CD4-positive, alpha-beta memory T cell (primary cell): ENCODE results near the gene COA1. TPM values are rescaled to one million over a fixed set of nuclear protein-coding genes. Genes with fewer than 3 reads are reported as not detected.

Source experiments
- CTCF ChIA-PET: fragments of 350-600 bp; sonication (Branson Sonifier 250); formaldehyde crosslinking; loops from one replicate; lab custom pipeline; 2021; ENCODE audit warnings: inconsistent platforms; ENCODE audit not compliant: partially characterized antibody; lab: Charles Lee
- POLR2A ChIA-PET: fragments of 350-600 bp; sonication (Branson Sonifier 250); formaldehyde crosslinking; loops from one replicate; lab custom pipeline; 2021; ENCODE audit not compliant: partially characterized antibody; lab: Charles Lee
- DNase-seq, 5 donors: peaks; one replicate each; pipeline versions ENCODE4 v3.0.0 to v3.0.0-alpha.2; 2020 to 2022; ENCODE audit warnings: mixed read lengths in 1 of 5
- H3K27ac ChIP-seq: one replicate; pipeline ENCODE4 v1.7.0; 2013; ENCODE audit warnings: low read depth, low read length
- H3K27me3 ChIP-seq: 2 replicates; pipeline ENCODE4 v1.7.0; 2013; ENCODE audit warnings: mild to moderate bottlenecking, low read length, moderate library complexity; ENCODE audit not compliant: insufficient read depth
- H3K36me3 ChIP-seq: 2 replicates; pipeline ENCODE4 v1.7.0; 2013; ENCODE audit warnings: mild to moderate bottlenecking, low read length, moderate library complexity; ENCODE audit not compliant: insufficient read depth
- H3K4me1 ChIP-seq: 2 replicates; pipeline ENCODE4 v1.7.0; 2013; ENCODE audit warnings: mild to moderate bottlenecking, low read length, moderate library complexity; ENCODE audit not compliant: insufficient read depth
- H3K4me3 ChIP-seq, 2 donors: one replicate each; pipeline ENCODE4 v1.7.0; 2013; ENCODE audit warnings: low read length in 2 of 2, mild to moderate bottlenecking in 1 of 2
- H3K9me3 ChIP-seq, 2 donors: one replicate each; pipeline ENCODE4 v1.7.0; 2013; ENCODE audit warnings: low read length in 2 of 2, control low read depth in 1 of 2; ENCODE audit not compliant: control insufficient read depth in 1 of 2
- H3K27ac Mint-ChIP-seq, 7 donors: one replicate each; pipeline ENCODE4 v1.8.0; 2020 to 2021; ENCODE audit warnings: mixed read lengths in 7 of 7, mild to moderate bottlenecking in 6 of 7, inconsistent platforms in 3 of 7, moderate library complexity in 3 of 7
- H3K27me3 Mint-ChIP-seq, 2 donors: one replicate each; pipeline ENCODE4 v1.8.0; 2020 to 2021; ENCODE audit warnings: mixed read lengths in 2 of 2
- H3K36me3 Mint-ChIP-seq, 2 donors: one replicate each; pipeline ENCODE4 v1.8.0; 2020 to 2021; ENCODE audit warnings: mixed read lengths in 2 of 2, inconsistent platforms in 1 of 2, mild to moderate bottlenecking in 1 of 2
- H3K4me1 Mint-ChIP-seq, 4 donors: one replicate each; pipeline ENCODE4 v1.8.0; 2020 to 2021; ENCODE audit warnings: mixed read lengths in 4 of 4, mild to moderate bottlenecking in 1 of 4
- H3K4me3 Mint-ChIP-seq, 8 donors: one replicate each; pipeline ENCODE4 v1.8.0; 2020 to 2021; ENCODE audit warnings: mixed read lengths in 8 of 8, mild to moderate bottlenecking in 7 of 8, moderate library complexity in 6 of 8, inconsistent platforms in 3 of 8
- H3K9me3 Mint-ChIP-seq, 8 donors: one replicate each; pipeline ENCODE4 v1.8.0; 2020 to 2021; ENCODE audit warnings: mixed read lengths in 8 of 8, mild to moderate bottlenecking in 5 of 8, inconsistent platforms in 3 of 8, moderate library complexity in 1 of 8
- intact Hi-C: fragments of 100-400 bp; cut with micrococcal nuclease; formaldehyde crosslinking; loops from one replicate; pipeline ENCODE4 v1.15.1; 2023
- polyA plus RNA-seq, 2 donors: library from polyadenylated mRNA; unstranded; fragments of 300-500 nt; fragmentation: Illumina TruSeq; gene quantifications; one replicate each; pipeline ENCODE4 v1.2.3, GENCODE V29; 2021
- total RNA-seq, 2 experiments: library from RNA; stranded (reverse); gene quantifications; one replicate each; pipeline ENCODE4 v1.2.3, GENCODE V29; 2021

Gene COA1
- total and polyA plus RNA-seq, 4 experiments from 2014 or later, result 43.7 to 56.4 (median 52.6) TPM

DNA sequence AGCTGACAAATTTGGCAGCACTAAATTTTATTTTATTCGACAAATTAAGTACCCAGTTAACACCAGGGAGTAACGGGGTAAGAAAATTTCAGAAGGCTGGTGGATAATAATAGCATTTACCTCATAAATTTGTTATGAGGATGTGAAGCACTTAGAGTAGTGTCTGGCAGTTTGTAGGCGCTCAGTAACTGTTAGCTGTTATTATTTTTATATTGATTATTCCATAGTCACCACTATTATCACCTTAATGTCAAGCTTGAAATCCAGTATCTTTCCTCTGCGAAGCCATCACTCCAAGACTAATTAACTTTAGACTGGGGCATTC is 563 bp upstream of the COA1 start:
- H3K27ac Mint-ChIP-seq, result peak overlapping the region; percentile 84 to 95 (median 91)
- POLR2A ChIA-PET, result interaction anchor here (0.6 to 2.5 kb wide), 10 partner anchors 9 to 798 kb away, joined by 3 to 22 read pairs (median 5); partner anchors contain the start of genes BLVRA, MRPL32, PSMA2 and STK17A
- DNase-seq, result no peak
- peaks cover 0 to 12% of the 10 kb centered on the region in 2 donors for H3K36me3 Mint-ChIP-seq
- Histone ChIP-seq H3K36me3 (no peaks in the 10 kb centered on the region), H3K4me1 (peaks cover 34% of the 10 kb centered on the region), H3K27me3 (no peaks in the 10 kb centered on the region), H3K4me3 (peak overlapping the region; percentile 97 to 99), H3K27ac (peak overlapping the region; percentile 67), H3K9me3 (no peaks in the 10 kb centered on the region)
- CTCF ChIA-PET, result interaction anchor here (1.1 to 3.4 kb wide), 11 partner anchors 9 to 148 kb away, joined by 3 to 32 read pairs (median 4); partner anchors contain the start of genes BLVRA and STK17A
- H3K9me3 Mint-ChIP-seq, result no peaks in the 10 kb centered on the region
- intact Hi-C loops, result loop anchor here (1.0 to 5.0 kb wide), 6 partner anchors 28 to 798 kb away; partner anchors contain the start of genes BLVRA, MRPL32, PSMA2 and STK17A
- H3K27me3 Mint-ChIP-seq, result peaks cover 0 to 1% of the 10 kb centered on the region in 2 donors
- H3K4me1 Mint-ChIP-seq, result peaks cover 28 to 45% (median 33%) of the 10 kb centered on the region in 4 donors
- peak overlapping the region; percentile 93 to 95 (median 94) for H3K4me3 Mint-ChIP-seq

- Mint-ChIP-seq H3K4me1 (peaks cover 34 to 48% (median 41%) of the 10 kb centered on the region in 4 donors), H3K27me3 (no peaks in the 10 kb centered on the region), H3K27ac (peak overlapping the region in 2 of 7 donors; percentile 17 to 18), H3K4me3 (peak overlapping the region; percentile 45 to 79 (median 72)), H3K36me3 (peaks cover 0 to 12% of the 10 kb centered on the region in 2 donors), H3K9me3 (no peaks in the 10 kb centered on the region)
- Histone ChIP-seq H3K4me3 (no peak overlapping the region), H3K36me3 (no peaks in the 10 kb centered on the region), H3K4me1 (peaks cover 34% of the 10 kb centered on the region), H3K9me3 (no peaks in the 10 kb centered on the region), H3K27ac (no peak overlapping the region), H3K27me3 (no peaks in the 10 kb centered on the region)
- ChIA-PET POLR2A (no interaction called here), CTCF (interaction anchor here (1.0 to 3.4 kb wide), 3 partner anchors 13 to 145 kb away, joined by 3 to 32 read pairs (median 11); partner anchors contain the start of gene STK17A)
- intact Hi-C loops, result loop anchor here (5.0 kb wide), 2 partner anchors 50 to 795 kb away; partner anchors contain the start of genes MRPL32 and PSMA2
- no peak for DNase-seq
Observed at GRCh38 chr7:43727494-43727893, 1.8 kb downstream of the COA1 start.

DNA sequence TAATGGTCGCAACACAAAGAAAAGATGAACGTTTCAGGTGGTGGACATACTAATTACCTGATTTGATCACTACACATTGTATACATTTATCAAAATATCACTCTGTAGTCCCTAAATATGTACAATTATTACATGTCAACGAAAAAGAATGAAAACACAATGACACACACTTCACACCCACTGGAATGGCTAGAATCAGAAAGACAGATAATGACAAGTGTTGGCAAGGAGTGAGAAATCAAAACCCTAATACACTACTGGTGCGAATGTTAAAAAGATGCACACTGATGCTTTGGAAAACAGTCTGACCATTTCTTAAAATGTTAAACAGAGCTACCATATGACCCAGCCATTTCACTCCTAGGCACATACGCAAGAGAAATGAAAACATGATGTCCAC is 2.3 kb downstream of the COA1 start:
- peak overlapping the region in 7 of 8 donors; percentile 45 to 79 (median 73) for H3K4me3 Mint-ChIP-seq
- peaks cover 34 to 48% (median 41%) of the 10 kb centered on the region in 4 donors for H3K4me1 Mint-ChIP-seq
- POLR2A ChIA-PET, result no interaction called here
- no peaks in the 10 kb centered on the region for H3K27me3 Mint-ChIP-seq
- no peak for DNase-seq
- CTCF ChIA-PET, result interaction anchor here (1.0 kb wide), 1 partner anchor 12 kb away, joined by 3 read pairs; no protein-coding TSS in a partner anchor
- H3K9me3 ChIP-seq, result no peaks in the 10 kb centered on the region
- no peaks in the 10 kb centered on the region for H3K27me3 ChIP-seq
- peak overlapping the region in 3 of 7 donors; percentile 17 to 47 (median 43) for H3K27ac Mint-ChIP-seq
- peaks cover 34% of the 10 kb centered on the region for H3K4me1 ChIP-seq
- intact Hi-C loops, result loop anchor here (5.0 kb wide), 2 partner anchors 50 to 795 kb away; partner anchors contain the start of genes MRPL32 and PSMA2
- H3K9me3 Mint-ChIP-seq, result no peaks in the 10 kb centered on the region
- peaks cover 0 to 12% of the 10 kb centered on the region in 2 donors for H3K36me3 Mint-ChIP-seq
- H3K27ac ChIP-seq, result no peak overlapping the region
- H3K36me3 ChIP-seq, result no peaks in the 10 kb centered on the region
- no peak overlapping the region for H3K4me3 ChIP-seq

DNA sequence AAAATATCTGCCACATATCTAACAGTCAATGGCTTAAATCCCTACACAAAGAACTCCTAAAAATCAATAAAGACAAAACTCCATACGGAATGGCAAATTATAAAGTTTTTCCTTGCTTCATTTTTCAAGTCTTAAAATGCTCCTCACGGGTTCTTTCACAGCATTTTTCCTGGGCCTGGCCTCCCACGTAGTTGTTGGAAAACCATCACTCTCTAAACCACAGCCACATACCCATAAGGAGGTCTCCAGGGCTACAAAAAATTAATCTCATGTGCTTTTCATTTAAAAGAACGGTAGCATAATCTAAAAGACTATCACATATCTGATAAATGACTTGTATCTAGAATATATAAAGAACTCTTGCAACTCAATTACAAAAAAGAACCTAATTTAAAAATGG is 2.9 kb downstream of the COA1 start:
- intact Hi-C loops, result loop anchor here (5.0 kb wide), 2 partner anchors 51 to 794 kb away; partner anchors contain the start of genes MRPL32 and PSMA2
- Histone ChIP-seq H3K27ac (no peak overlapping the region), H3K27me3 (no peaks in the 10 kb centered on the region), H3K36me3 (no peaks in the 10 kb centered on the region), H3K4me1 (peaks cover 34% of the 10 kb centered on the region), H3K9me3 (no peaks in the 10 kb centered on the region), H3K4me3 (no peak overlapping the region)
- Mint-ChIP-seq H3K4me3 (peak overlapping the region in 4 of 8 donors; percentile 17 to 79 (median 56)), H3K9me3 (no peaks in the 10 kb centered on the region), H3K4me1 (peaks cover 34 to 49% (median 41%) of the 10 kb centered on the region in 4 donors), H3K27me3 (no peaks in the 10 kb centered on the region), H3K36me3 (peaks cover 0 to 12% of the 10 kb centered on the region in 2 donors), H3K27ac (peak overlapping the region in 2 of 7 donors; percentile 45 to 47)
- CTCF ChIA-PET, result interaction anchor here (10.2 kb wide), 1 partner anchor 145 kb away, joined by 140 read pairs; the partner anchor contains the start of gene STK17A
- POLR2A ChIA-PET, result no interaction called here
- DNase-seq, result no peak

GRCh38 chr7:43725251-43725650 is 4.1 kb downstream of the COA1 start:
- no peaks in the 10 kb centered on the region for H3K27me3 Mint-ChIP-seq
- H3K4me1 Mint-ChIP-seq, result peaks cover 36 to 60% (median 43%) of the 10 kb centered on the region in 4 donors
- H3K9me3 Mint-ChIP-seq, result no peaks in the 10 kb centered on the region
- H3K4me3 Mint-ChIP-seq, result no peak overlapping the region
- Histone ChIP-seq H3K27me3 (no peaks in the 10 kb centered on the region), H3K4me3 (no peak overlapping the region), H3K27ac (no peak overlapping the region), H3K9me3 (no peaks in the 10 kb centered on the region), H3K36me3 (no peaks in the 10 kb centered on the region), H3K4me1 (peaks cover 32% of the 10 kb centered on the region)
- H3K36me3 Mint-ChIP-seq, result peaks cover 0 to 15% of the 10 kb centered on the region in 2 donors
- DNase-seq, result no peak
- intact Hi-C loops, result loop anchor here (5.0 kb wide), 2 partner anchors 52 to 793 kb away; partner anchors contain the start of genes MRPL32 and PSMA2
- CTCF ChIA-PET, result interaction anchor here (0.6 to 10.2 kb wide), 4 partner anchors 36 to 144 kb away, joined by 3 to 140 read pairs (median 4); partner anchors contain the start of gene STK17A
- POLR2A ChIA-PET, result interaction anchor here (1.0 kb wide), 1 partner anchor 143 kb away, joined by 4 read pairs; the partner anchor contains the start of gene STK17A
- H3K27ac Mint-ChIP-seq, result no peak overlapping the region

- H3K4me1 Mint-ChIP-seq, result peaks cover 34 to 46% (median 40%) of the 10 kb centered on the region in 4 donors
- DNase-seq, result no peak
- peaks cover 0 to 9% of the 10 kb centered on the region in 2 donors for H3K36me3 Mint-ChIP-seq
- POLR2A ChIA-PET, result interaction anchor here (1.1 to 2.6 kb wide), 2 partner anchors 118 to 140 kb away, joined by 3 to 18 read pairs; partner anchors contain the start of gene STK17A
- no peaks in the 10 kb centered on the region for H3K9me3 Mint-ChIP-seq
- H3K4me3 Mint-ChIP-seq, result no peak overlapping the region
- Histone ChIP-seq H3K4me3 (no peak overlapping the region), H3K27ac (no peak overlapping the region), H3K9me3 (no peaks in the 10 kb centered on the region), H3K27me3 (no peaks in the 10 kb centered on the region), H3K4me1 (peaks cover 16% of the 10 kb centered on the region), H3K36me3 (no peaks in the 10 kb centered on the region)
- H3K27me3 Mint-ChIP-seq, result no peaks in the 10 kb centered on the region
- no peak overlapping the region for H3K27ac Mint-ChIP-seq
- intact Hi-C loops, result loop anchor here (5.0 kb wide), 1 partner anchor 1781 kb away; no protein-coding TSS in a partner anchor
- CTCF ChIA-PET, result interaction anchor here (0.9 to 10.2 kb wide), 9 partner anchors 20 to 783 kb away, joined by 3 to 140 read pairs (median 7); partner anchors contain the start of gene STK17A
Observed at GRCh38 chr7:43723007-43723341, 6.3 kb downstream of the COA1 start.
